K562 (cell line): ENCODE measurements around the gene RRAGD. TPM values are rescaled to one million over a fixed set of nuclear protein-coding genes. Genes with fewer than 3 reads are reported as not detected.

ENCODE experiments used
- PKNOX1 ChIP-seq: fragments of 450-650 bp; IDR thresholded peaks from 2 replicates; pipeline ENCODE4 v1.6.1; 2016
- SMC3 ChIP-seq: conservative IDR thresholded peaks from 2 replicates; pipeline ENCODE4 v1.6.1; 2011; ENCODE audit warnings: low read depth, low read length, improper control_type of control experiment; ENCODE audit not compliant: insufficient read depth
- SRSF7 ChIP-seq: fragments of 200-400 bp; formaldehyde crosslinking; optimal IDR thresholded peaks from 2 replicates; pipeline ENCODE3; 2017; ENCODE audit warnings: mild to moderate bottlenecking, low read depth, low read length
- STAG1 ChIP-seq: sonication (generic); formaldehyde crosslinking; IDR thresholded peaks from 2 replicates; pipeline ENCODE4 v1.5.0; 2020; ENCODE audit warnings: missing genetic modification reagents, borderline replicate concordance
- STAT5B ChIP-seq: fragments of 250-450 bp; sonication (Bioruptor Pico); IDR thresholded peaks from 2 replicates; pipeline ENCODE4 v1.8.0; 2021; ENCODE audit warnings: mild to moderate bottlenecking, inconsistent platforms
- VEZF1 ChIP-seq: fragments of 200-800 bp; sonication (Bioruptor generic); IDR thresholded peaks from 2 replicates; pipeline ENCODE4 v1.6.1; 2017; ENCODE audit warnings: missing genetic modification characterization, missing compliant biosample characterization
- ZNF212 ChIP-seq: fragments of 450-650 bp; formaldehyde crosslinking; IDR thresholded peaks from 2 replicates; pipeline ENCODE4 v1.4.0; 2020; ENCODE audit warnings: mild to moderate bottlenecking
- polyA plus RNA-seq, 8 experiments: library from polyadenylated mRNA; depleted of rRNA in 4 of 8; stranded (reverse) in 5 of 8; unstranded in 3 of 8; fragments of >200 nt; fragmentation: Nextera tagmentation in 2 of 8; fragmentation: Illumina TruSeq in 1 of 8; extraction: Ambion mirVana in 2 of 8; extraction: Trizol in 1 of 8; gene quantifications; 2 replicates each; pipeline versions ENCODE4 v1.2.1 to v1.2.3, GENCODE V29; 2011 to 2014; ENCODE audit warnings: inconsistent platforms in 1 of 8, missing spikeins in 1 of 8
- total RNA-seq, 7 experiments: library from RNA; depleted of rRNA in 6 of 7; stranded (reverse); fragments of >200 nt in 6 of 7; fragmentation: Illumina TruSeq in 2 of 7; extraction: Trizol in 2 of 7; gene quantifications; 2 replicates each; pipeline versions ENCODE4 v1.2.1 to v1.2.3, GENCODE V29; 2011 to 2021; ENCODE audit warnings: low replicate concordance in 1 of 7
- TF ChIP-seq, protein P1 (sequence below), 2 experiments: fragments of 450-650 bp; formaldehyde crosslinking in 1 of 2; IDR thresholded peaks; 2 replicates each; pipeline versions ENCODE4 v1.4.0 to v1.6.1; 2014 to 2020; ENCODE audit warnings: mild to moderate bottlenecking in 2 of 2, borderline replicate concordance in 1 of 2, low read depth in 1 of 2
- TF ChIP-seq, protein P2 (sequence below): fragments of 450-650 bp; IDR thresholded peaks from 2 replicates; pipeline ENCODE4 v1.6.1; 2018; ENCODE audit not compliant: partially characterized antibody
- TF ChIP-seq, protein P3 (sequence below): sonication (generic); formaldehyde crosslinking; IDR thresholded peaks from 2 replicates; pipeline ENCODE4 v1.9.0; 2022; ENCODE audit warnings: mild to moderate bottlenecking, missing genetic modification reagents

RRAGD gene
- total and polyA plus RNA-seq, 9 of the 15 experiments (the other 6 are each of a cell fraction or from before 2014, with no cell fraction given): 0.03 to 0.07 (median 0.04) TPM; not detected in 6

DNA sequence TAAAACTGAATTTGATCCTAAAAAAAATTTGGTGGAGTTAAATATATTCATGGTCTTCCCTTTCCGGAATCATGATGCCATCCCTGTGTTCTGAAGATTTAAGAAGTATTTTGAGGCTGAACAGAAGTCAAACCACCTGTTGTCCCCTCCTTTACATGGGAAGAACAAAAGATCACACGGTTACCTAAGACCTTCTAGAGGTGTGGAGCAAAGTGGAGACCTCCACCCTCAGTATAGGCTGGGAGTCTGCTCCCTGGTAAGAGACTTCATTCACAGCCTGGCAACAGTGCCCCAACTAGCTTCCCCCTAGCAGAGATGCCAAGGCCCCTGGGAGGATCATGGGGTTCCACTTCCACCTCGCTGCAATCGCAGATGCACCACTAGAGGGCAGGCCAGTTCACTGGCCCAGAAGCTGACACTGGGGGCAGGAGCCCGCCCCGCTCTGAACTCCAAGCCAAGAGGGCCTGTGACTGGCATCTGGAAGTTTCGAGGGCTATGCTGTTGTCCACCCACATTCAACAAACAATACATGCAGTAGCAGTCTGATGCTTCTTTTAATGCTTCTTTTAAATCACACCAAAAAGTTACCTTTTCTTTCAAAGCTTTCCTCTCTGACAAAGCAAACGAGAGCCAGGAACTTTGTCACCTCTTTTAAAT is 40.1 kb downstream of the RRAGD start (continued):
- TF ChIP-seq, protein P1, sequence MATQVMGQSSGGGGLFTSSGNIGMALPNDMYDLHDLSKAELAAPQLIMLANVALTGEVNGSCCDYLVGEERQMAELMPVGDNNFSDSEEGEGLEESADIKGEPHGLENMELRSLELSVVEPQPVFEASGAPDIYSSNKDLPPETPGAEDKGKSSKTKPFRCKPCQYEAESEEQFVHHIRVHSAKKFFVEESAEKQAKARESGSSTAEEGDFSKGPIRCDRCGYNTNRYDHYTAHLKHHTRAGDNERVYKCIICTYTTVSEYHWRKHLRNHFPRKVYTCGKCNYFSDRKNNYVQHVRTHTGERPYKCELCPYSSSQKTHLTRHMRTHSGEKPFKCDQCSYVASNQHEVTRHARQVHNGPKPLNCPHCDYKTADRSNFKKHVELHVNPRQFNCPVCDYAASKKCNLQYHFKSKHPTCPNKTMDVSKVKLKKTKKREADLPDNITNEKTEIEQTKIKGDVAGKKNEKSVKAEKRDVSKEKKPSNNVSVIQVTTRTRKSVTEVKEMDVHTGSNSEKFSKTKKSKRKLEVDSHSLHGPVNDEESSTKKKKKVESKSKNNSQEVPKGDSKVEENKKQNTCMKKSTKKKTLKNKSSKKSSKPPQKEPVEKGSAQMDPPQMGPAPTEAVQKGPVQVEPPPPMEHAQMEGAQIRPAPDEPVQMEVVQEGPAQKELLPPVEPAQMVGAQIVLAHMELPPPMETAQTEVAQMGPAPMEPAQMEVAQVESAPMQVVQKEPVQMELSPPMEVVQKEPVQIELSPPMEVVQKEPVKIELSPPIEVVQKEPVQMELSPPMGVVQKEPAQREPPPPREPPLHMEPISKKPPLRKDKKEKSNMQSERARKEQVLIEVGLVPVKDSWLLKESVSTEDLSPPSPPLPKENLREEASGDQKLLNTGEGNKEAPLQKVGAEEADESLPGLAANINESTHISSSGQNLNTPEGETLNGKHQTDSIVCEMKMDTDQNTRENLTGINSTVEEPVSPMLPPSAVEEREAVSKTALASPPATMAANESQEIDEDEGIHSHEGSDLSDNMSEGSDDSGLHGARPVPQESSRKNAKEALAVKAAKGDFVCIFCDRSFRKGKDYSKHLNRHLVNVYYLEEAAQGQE (IDR thresholded peaks at IDR 0.05; ENCODE audit: borderline replicate concordance): peak; percentile 26; the same call in 1 of the 2 replicates
- TF ChIP-seq, protein P1 (CRISPR knock-in tag; IDR thresholded peaks at IDR 0.05; ENCODE audit: low read depth): no peak
- TF ChIP-seq VEZF1 (peak; percentile 65), PKNOX1 (peak; percentile 24; the same call in 1 of the 2 replicates), STAT5B (CRISPR knock-in tag) (no peak), STAG1 (peak; percentile 73; the same call in 1 of the 2 replicates), ZNF212 (no peak), SRSF7 (no peak), SMC3 (peak; percentile 76)
- TF ChIP-seq, protein P2, sequence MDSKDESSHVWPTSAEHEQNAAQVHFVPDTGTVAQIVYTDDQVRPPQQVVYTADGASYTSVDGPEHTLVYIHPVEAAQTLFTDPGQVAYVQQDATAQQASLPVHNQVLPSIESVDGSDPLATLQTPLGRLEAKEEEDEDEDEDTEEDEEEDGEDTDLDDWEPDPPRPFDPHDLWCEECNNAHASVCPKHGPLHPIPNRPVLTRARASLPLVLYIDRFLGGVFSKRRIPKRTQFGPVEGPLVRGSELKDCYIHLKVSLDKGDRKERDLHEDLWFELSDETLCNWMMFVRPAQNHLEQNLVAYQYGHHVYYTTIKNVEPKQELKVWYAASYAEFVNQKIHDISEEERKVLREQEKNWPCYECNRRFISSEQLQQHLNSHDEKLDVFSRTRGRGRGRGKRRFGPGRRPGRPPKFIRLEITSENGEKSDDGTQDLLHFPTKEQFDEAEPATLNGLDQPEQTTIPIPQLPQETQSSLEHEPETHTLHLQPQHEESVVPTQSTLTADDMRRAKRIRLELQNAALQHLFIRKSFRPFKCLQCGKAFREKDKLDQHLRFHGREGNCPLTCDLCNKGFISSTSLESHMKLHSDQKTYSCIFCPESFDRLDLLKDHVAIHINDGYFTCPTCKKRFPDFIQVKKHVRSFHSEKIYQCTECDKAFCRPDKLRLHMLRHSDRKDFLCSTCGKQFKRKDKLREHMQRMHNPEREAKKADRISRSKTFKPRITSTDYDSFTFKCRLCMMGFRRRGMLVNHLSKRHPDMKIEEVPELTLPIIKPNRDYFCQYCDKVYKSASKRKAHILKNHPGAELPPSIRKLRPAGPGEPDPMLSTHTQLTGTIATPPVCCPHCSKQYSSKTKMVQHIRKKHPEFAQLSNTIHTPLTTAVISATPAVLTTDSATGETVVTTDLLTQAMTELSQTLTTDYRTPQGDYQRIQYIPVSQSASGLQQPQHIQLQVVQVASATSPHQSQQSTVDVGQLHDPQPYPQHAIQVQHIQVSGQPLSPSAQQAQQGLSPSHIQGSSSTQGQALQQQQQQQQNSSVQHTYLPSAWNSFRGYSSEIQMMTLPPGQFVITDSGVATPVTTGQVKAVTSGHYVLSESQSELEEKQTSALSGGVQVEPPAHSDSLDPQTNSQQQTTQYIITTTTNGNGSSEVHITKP: no peak
- TF ChIP-seq, protein P3, sequence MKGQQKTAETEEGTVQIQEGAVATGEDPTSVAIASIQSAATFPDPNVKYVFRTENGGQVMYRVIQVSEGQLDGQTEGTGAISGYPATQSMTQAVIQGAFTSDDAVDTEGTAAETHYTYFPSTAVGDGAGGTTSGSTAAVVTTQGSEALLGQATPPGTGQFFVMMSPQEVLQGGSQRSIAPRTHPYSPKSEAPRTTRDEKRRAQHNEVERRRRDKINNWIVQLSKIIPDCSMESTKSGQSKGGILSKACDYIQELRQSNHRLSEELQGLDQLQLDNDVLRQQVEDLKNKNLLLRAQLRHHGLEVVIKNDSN (CRISPR knock-in tag): no peak
